Endothelial cell of umbilical vein (primary cell): ENCODE data around the gene LGR4.

ENCODE experiments used
- CTCF ChIP-seq, 2 donors: IDR thresholded peaks; 1 replicate in 1 of 2; 2 replicates in 1 of 2; pipeline ENCODE4 v1.5.1; 2011; ENCODE audit warnings: low read length in 2 of 2, mild to moderate bottlenecking in 2 of 2, moderate library complexity in 2 of 2, control low read depth in 1 of 2, inconsistent platforms in 1 of 2, low read depth in 1 of 2; ENCODE audit not compliant: insufficient read depth in 1 of 2; ENCODE audit errors: extremely low read depth in 1 of 2
- MYC ChIP-seq: IDR thresholded peaks from one replicate; pipeline ENCODE4 v1.6.1; 2011; ENCODE audit warnings: mild to moderate bottlenecking, low read depth, low read length
- POLR2A ChIP-seq: IDR thresholded peaks from 2 replicates; pipeline ENCODE4 v1.6.1; 2012; ENCODE audit warnings: low read depth, mild to moderate bottlenecking, control low read depth, low read length
- POLR2AphosphoS5 ChIP-seq: IDR thresholded peaks from 2 replicates; pipeline ENCODE4 v1.6.1; 2012; ENCODE audit warnings: low read depth, mild to moderate bottlenecking, control low read depth, low read length, moderate library complexity; ENCODE audit not compliant: insufficient read depth

DNA sequence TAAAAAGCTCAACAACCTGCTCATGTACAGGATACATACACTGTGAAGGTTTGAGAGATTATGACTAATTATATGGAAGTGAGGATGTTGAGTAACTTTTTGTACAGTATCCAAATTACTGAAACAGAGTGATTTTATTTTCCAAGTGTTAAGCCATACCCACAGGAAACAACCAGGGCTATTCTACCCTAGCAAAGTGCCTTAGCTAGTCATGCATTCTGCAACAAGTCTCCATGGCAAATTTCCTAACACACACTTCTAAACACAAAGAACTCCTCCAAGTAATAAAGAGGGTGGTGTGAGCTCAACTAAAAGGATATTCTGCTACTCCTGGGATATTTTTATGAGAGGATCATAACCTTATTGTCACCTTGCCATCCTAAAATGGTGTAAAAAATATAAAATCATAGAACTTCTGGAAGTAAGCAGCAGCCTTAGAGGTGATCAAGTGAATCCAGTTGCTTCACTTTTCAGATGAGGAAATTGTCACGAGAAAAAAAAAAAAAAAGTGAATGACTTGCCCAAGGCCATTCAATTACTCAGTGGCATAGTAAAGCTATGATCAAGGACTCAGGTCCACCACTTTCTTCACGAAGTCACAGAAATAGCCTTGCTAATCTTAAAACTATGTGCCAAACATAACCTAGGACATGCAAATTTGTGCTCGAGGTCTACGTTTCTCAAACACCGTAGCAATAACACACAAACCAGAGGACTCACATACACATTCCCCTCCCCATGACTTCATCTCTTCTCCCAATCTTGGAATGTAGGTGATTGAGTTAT, 4.2 kb downstream of the LGR4 start:
- TF ChIP-seq MYC, result no peak
- TF ChIP-seq CTCF (IDR thresholded peaks at IDR 0.05; ENCODE audit: extremely low read depth in 1 of 2, insufficient read depth in 1 of 2, low read depth in 1 of 2, low read length in 2 of 2), result no peak
- TF ChIP-seq POLR2AphosphoS5, result no peak
- no peak for TF ChIP-seq POLR2A
